ENCODE measurements around the gene VSNL1. TPM values are rescaled to one million over a fixed set of nuclear protein-coding genes. Genes with fewer than 3 reads are reported as not detected.

The VSNL1 gene
- total RNA-seq, 1 experiment from 2014 or later, result 9.9 TPM

DNA sequence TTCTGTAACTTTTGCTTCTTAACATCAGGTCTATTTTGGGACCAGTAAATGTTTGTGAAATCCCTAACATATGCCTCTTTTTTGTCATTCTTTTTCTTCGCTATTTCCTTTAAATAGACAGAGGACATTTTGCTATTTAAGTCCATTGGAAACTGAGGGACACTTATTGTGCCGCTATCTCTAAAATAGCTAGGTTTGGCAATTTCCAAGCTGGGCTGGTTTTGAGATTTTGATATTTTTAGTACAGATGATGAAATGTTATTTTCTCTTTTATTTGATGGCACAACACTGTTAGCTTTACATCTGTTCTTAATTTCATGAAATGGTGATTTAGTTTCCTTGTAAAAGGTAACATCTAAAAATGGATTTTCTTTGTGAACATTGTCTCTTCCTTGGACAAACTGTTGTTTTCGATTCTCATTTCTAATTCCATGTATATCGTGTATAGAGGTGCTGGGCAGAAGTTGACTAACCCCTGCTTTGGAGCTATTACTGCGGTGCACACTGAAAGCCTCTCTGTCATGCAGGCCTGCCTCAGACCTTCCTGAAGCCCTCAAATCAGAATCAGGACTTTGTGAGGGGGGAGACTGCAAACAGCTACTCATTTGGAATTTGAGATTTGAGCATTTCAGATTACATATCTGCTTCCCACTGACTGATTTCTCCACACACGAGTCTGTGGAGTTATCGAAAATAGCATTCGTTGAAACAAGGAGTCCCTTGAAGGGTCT is 22.9 kb upstream of the VSNL1 start:
- H3K27ac Mint-ChIP-seq, result peak overlapping the region; percentile 30 to 85 (median 83); a peak in 5 of 7 replicates

More for the DNA sequence above, 22.9 kb upstream of the VSNL1 start:
- Histone ChIP-seq H2AFZ (ENCODE audit: low read length) (peak overlapping the region; percentile 49), H3K23ac (ENCODE audit: insufficient read length, low read depth, low read length) (no peak overlapping the region), H3K14ac (ENCODE audit: insufficient read depth, low read length) (no peak overlapping the region), H3K79me1 (ENCODE audit: insufficient read depth, low read depth, low read length, poor library complexity, severe bottlenecking) (no peaks in the 10 kb centered on the region), H4K8ac (replicated peaks; ENCODE audit: insufficient read length, low read depth, low read length) (no peak overlapping the region), H2BK5ac (ENCODE audit: insufficient read length, low read length) (no peak overlapping the region), H3K27ac (ENCODE audit: insufficient read length, low read depth, low read length) (no peak overlapping the region), H3K4me1 (ENCODE audit: insufficient read depth, low read length) (no peaks in the 10 kb centered on the region; the same call in 1 of the 2 replicates), H4K20me1 (ENCODE audit: control insufficient read depth, insufficient read depth, insufficient read length) (no peaks in the 10 kb centered on the region), H3K27me3 (ENCODE audit: insufficient read depth, low read length) (no peaks in the 10 kb centered on the region), H3T11ph (ENCODE audit: low read length) (no peak overlapping the region), H3K4ac (ENCODE audit: low read depth, low read length) (no peak overlapping the region), H2AK5ac (ENCODE audit: insufficient read length, low read length) (no peak overlapping the region), H3K4me2 (ENCODE audit: insufficient read depth, insufficient read length, low read length) (peak overlapping the region; percentile 78), H4K91ac (ENCODE audit: insufficient read length, low read depth, low read length) (no peak overlapping the region), H2BK120ac (ENCODE audit: low read depth, low read length, poor library complexity, severe bottlenecking) (no peak overlapping the region), H2BK15ac (ENCODE audit: low read depth, low read length) (no peak overlapping the region), H3K23me2 (ENCODE audit: insufficient read length, low read depth, low read length, poor library complexity, severe bottlenecking) (peaks cover 6% of the 10 kb centered on the region), H2BK20ac (ENCODE audit: low read depth, low read length, poor library complexity, severe bottlenecking) (no peak overlapping the region), H3K79me2 (ENCODE audit: insufficient read depth, low read length) (no peaks in the 10 kb centered on the region), H2BK12ac (ENCODE audit: insufficient read length, low read depth, low read length) (no peak overlapping the region), H3K56ac (ENCODE audit: insufficient read length, low read depth, low read length) (no peak overlapping the region), H4K5ac (ENCODE audit: insufficient read length, low read depth, low read length) (no peak overlapping the region), H3K9me3 (ENCODE audit: control insufficient read depth, low read depth, low read length) (no peaks in the 10 kb centered on the region), H3K18ac (ENCODE audit: insufficient read length, low read depth, low read length) (no peak overlapping the region), H3K9ac (ENCODE audit: extremely low read depth, insufficient read length, low read length) (peak overlapping the region; percentile 34)
- no CpG with 5 or more reads among the region's 8 CpGs for WGBS (ENCODE audit: extremely low coverage, insufficient read length, low lambda C conversion rate)
- H3K4me1 Mint-ChIP-seq, result peaks cover 30 to 31% of the 10 kb centered on the region in 2 experiments
- no peak for DNase-seq
- H3K4me3 Mint-ChIP-seq, result peak overlapping the region; percentile 71 to 83
- TF ChIP-seq CTCF (conservative IDR thresholded peaks at IDR 0.05), result no peak
- H3K36me3 Mint-ChIP-seq (ENCODE audit: insufficient read depth in 1 of 3, low read depth in 3 of 3), result no peaks in the 10 kb centered on the region
- no peaks in the 10 kb centered on the region for H3K9me3 Mint-ChIP-seq
- no peaks in the 10 kb centered on the region for H3K27me3 Mint-ChIP-seq (ENCODE audit: low read depth)
